Measurements from ENCODE around the gene MARVELD2. TPM values are rescaled to one million over a fixed set of nuclear protein-coding genes. Genes with fewer than 3 reads are reported as not detected.
A peak's percentile ranks its signal among the peaks of the same experiment; 100 is the strongest.

MARVELD2 gene
- total and polyA plus RNA-seq, 7 donors, result 0.03 to 0.25 (median 0.11) TPM; not detected in 1

GRCh38 chr5:69492923-69493395 lies 78.0 kb downstream of the MARVELD2 start:
- peaks cover 0 to 63% (median 14%) of the 10 kb centered on the region in 3 donors for H3K27me3 ChIP-seq (ENCODE audit: insufficient read depth in 3 of 3, low read length in 2 of 3)
- intact Hi-C loops (cut with DNase I), result no loop called here
- WGBS, 3 donors, result 0 to 1% (median 0%) methylated on average over 34 to 42 of the region's 42 CpGs

GRCh38 chr5:69493396-69494133 lies 78.6 kb downstream of the MARVELD2 start:
- Histone ChIP-seq H3K27me3 (ENCODE audit: insufficient read depth in 3 of 3, low read length in 2 of 3) (peaks cover 0 to 63% (median 14%) of the 10 kb centered on the region in 3 donors), H3K4me1 (no peaks in the 10 kb centered on the region), H3K9me3 (no peaks in the 10 kb centered on the region), H3K4me3 (peak overlapping the region; percentile 70), H3K36me3 (ENCODE audit: insufficient read depth in 1 of 2, low read depth in 1 of 2) (no peaks in the 10 kb centered on the region), H3K27ac (no peak overlapping the region)
- TF ChIP-seq CTCF (IDR thresholded peaks at IDR 0.05), result no peak
- 1 to 2% (median 1%) methylated on average over 58 to 62 of the region's 62 CpGs for WGBS, 3 donors
- intact Hi-C loops (cut with DNase I), result no loop called here
- DNase-seq, result no peak
- ATAC-seq, result peak in 1 of 4 donors; percentile 44

More at GRCh38 chr5:69492923-69493395, 78.0 kb downstream of the MARVELD2 start:
- no peak for TF ChIP-seq CTCF (IDR thresholded peaks at IDR 0.05)
- Histone ChIP-seq H3K4me1 (no peaks in the 10 kb centered on the region), H3K4me3 (peak overlapping the region; percentile 70), H3K27ac (no peak overlapping the region), H3K36me3 (ENCODE audit: insufficient read depth in 1 of 2, low read depth in 1 of 2) (no peaks in the 10 kb centered on the region), H3K9me3 (no peaks in the 10 kb centered on the region)
- DNase-seq, result no peak
- ATAC-seq, result peak in 1 of 4 donors; percentile 8

Other genes starting within 250 kb of the MARVELD2 start
- 1 to 10 TPM; 1.8 to 4.1 (median 2.3) TPM for gene CCNB1, start 248.0 kb upstream of the MARVELD2 start, total RNA-seq
- gene CCNB1, start 248.0 kb upstream of the MARVELD2 start, polyA plus RNA-seq, result 10 to 100 TPM in 1 of 3 donors, 1 to 10 TPM in 2; 2.5 to 12.2 (median 6.8) TPM
- gene CENPH, start 225.5 kb upstream of the MARVELD2 start, total RNA-seq, result 1 to 10 TPM; 1.6 to 4.5 (median 2.8) TPM
- 1 to 10 TPM; 3.1 to 3.6 (median 3.3) TPM for gene CENPH, start 225.5 kb upstream of the MARVELD2 start, polyA plus RNA-seq
- gene CDK7, start 180.2 kb upstream of the MARVELD2 start, total RNA-seq, result 10 to 100 TPM; 19.0 to 33.4 (median 29.4) TPM
- 10 to 100 TPM; 35.6 to 66.9 (median 52.1) TPM for gene CDK7, start 180.2 kb upstream of the MARVELD2 start, polyA plus RNA-seq
- gene CCDC125, start 82.3 kb upstream of the MARVELD2 start, total RNA-seq, result 1 to 10 TPM; 1.7 to 3.6 (median 1.9) TPM
- 1 to 10 TPM; 1.1 to 2.6 (median 2.6) TPM for gene CCDC125, start 82.3 kb upstream of the MARVELD2 start, polyA plus RNA-seq
- 10 to 100 TPM; 23.5 to 59.9 (median 52.8) TPM for gene AK6, start 45.6 kb upstream of the MARVELD2 start, total RNA-seq
- 100 to 1,000 TPM in 1 of 3 donors, 10 to 100 TPM in 2; 70.7 to 116 (median 96.0) TPM for gene AK6, start 45.6 kb upstream of the MARVELD2 start, polyA plus RNA-seq
- gene TAF9, start 45.6 kb upstream of the MARVELD2 start, total RNA-seq, result 10 to 100 TPM; 38.8 to 61.2 (median 47.4) TPM
- gene TAF9, start 45.6 kb upstream of the MARVELD2 start, polyA plus RNA-seq, result 10 to 100 TPM; 53.3 to 92.9 (median 66.6) TPM
- gene RAD17, start 45.3 kb upstream of the MARVELD2 start, total RNA-seq, result 10 to 100 TPM; 11.9 to 19.2 (median 13.5) TPM
- 10 to 100 TPM in 1 of 3 donors, 1 to 10 TPM in 2; 6.8 to 15.1 (median 9.6) TPM for gene RAD17, start 45.3 kb upstream of the MARVELD2 start, polyA plus RNA-seq
- gene OCLN, start 77.7 kb downstream of the MARVELD2 start, total RNA-seq, result under 1 TPM; 0.17 to 0.58 (median 0.33) TPM
- under 1 TPM; 0.06 to 0.44 (median 0.14) TPM for gene OCLN, start 77.7 kb downstream of the MARVELD2 start, polyA plus RNA-seq
- 10 to 100 TPM; 12.5 to 15.9 (median 14.9) TPM for gene GTF2H2C, start 145.1 kb downstream of the MARVELD2 start, total RNA-seq
- 10 to 100 TPM in 2 of 3 donors, 1 to 10 TPM in 1; 8.0 to 20.2 (median 18.0) TPM for gene GTF2H2C, start 145.1 kb downstream of the MARVELD2 start, polyA plus RNA-seq